Breast epithelium (tissue), 3 donors: ENCODE data around the gene PLA2G3.
"Not testable (repeated sequence)": the region's sequence is repeated elsewhere in the genome, so short reads cannot be mapped to it uniquely, and the experiment has no call there.

ENCODE experiments used
- POLR2A ChIP-seq: fragments of 450-650 bp; IDR thresholded peaks from one replicate; pipeline ENCODE4 v1.6.1; 2016; ENCODE audit warnings: antibody characterized with exemption, mild to moderate bottlenecking, moderate library complexity
- POLR2AphosphoS5 ChIP-seq, 3 donors: sonication (generic); formaldehyde crosslinking; IDR thresholded peaks; one replicate each; pipeline ENCODE4 v1.6.1; 2017; ENCODE audit warnings: antibody characterized with exemption in 3 of 3
- TF ChIP-seq, protein P1 (sequence below), 3 donors: fragments of 450-650 bp; IDR thresholded peaks; one replicate each; pipeline ENCODE4 v1.5.1; 2016 to 2017; ENCODE audit warnings: antibody characterized with exemption in 3 of 3, mild to moderate bottlenecking in 3 of 3, moderate library complexity in 3 of 3

DNA sequence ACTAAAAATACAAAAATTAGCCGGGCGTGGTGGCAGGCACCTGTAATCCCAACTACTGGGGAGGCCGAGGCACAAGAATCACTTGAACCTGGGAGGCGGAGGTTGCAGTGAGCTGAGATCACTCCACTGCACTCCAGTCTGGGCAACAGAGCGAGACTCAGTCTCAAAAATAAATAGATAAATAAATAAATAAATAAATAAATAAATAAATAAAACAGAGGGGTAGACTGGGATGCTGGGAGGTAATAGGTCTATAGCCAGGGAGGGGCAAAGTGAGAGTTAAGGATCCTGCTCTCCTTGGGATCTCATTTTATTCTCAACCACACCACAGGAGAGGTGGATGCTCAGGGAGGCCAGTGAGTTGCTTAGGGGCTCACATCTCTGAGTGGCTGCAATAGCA is 42.8 kb downstream of the PLA2G3 start:
- TF ChIP-seq, protein P1, sequence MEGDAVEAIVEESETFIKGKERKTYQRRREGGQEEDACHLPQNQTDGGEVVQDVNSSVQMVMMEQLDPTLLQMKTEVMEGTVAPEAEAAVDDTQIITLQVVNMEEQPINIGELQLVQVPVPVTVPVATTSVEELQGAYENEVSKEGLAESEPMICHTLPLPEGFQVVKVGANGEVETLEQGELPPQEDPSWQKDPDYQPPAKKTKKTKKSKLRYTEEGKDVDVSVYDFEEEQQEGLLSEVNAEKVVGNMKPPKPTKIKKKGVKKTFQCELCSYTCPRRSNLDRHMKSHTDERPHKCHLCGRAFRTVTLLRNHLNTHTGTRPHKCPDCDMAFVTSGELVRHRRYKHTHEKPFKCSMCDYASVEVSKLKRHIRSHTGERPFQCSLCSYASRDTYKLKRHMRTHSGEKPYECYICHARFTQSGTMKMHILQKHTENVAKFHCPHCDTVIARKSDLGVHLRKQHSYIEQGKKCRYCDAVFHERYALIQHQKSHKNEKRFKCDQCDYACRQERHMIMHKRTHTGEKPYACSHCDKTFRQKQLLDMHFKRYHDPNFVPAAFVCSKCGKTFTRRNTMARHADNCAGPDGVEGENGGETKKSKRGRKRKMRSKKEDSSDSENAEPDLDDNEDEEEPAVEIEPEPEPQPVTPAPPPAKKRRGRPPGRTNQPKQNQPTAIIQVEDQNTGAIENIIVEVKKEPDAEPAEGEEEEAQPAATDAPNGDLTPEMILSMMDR (IDR thresholded peaks at IDR 0.05) = not testable (repeated sequence)
- not testable (repeated sequence) for TF ChIP-seq POLR2AphosphoS5 (IDR thresholded peaks at IDR 0.05); POLR2A
